WI38 (cell line): ENCODE measurements around the gene ACOT8.

ENCODE experiments used
- H3K4me3 ChIP-seq: 2 replicates; pipeline ENCODE4 v1.5.1; 2011; ENCODE audit warnings: low read depth, mild to moderate bottlenecking, control low read depth, low read length
- CTCF ChIP-seq: IDR thresholded peaks from 2 replicates; pipeline ENCODE4 v1.5.1; 2012; ENCODE audit warnings: low read depth, mild to moderate bottlenecking, control low read depth, low read length

ACOT8 gene

GRCh38 chr20:45859916-45860315 is 2.7 kb upstream of the ACOT8 start:
- no peak for TF ChIP-seq CTCF
- H3K4me3 ChIP-seq: no peak overlapping the region

DNA sequence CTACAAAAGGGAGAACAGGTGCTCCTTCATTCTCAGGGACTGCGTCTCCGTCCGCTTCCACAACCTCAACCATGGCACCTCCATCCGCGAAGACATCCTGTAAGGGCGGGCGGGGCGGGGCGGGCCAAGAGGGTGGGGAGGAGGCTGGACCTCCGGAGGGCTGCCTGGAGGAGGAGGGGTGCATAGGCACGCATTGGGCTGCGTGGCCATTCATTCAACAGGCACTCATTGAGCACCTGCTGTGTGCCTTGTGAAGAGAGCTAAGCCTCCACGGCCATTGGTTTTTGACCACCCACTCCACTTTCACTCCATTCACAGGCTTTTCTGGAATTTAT is 657 bp upstream of the ACOT8 start:
- peak overlapping the region; percentile 89 for H3K4me3 ChIP-seq
- no peak for TF ChIP-seq CTCF

DNA sequence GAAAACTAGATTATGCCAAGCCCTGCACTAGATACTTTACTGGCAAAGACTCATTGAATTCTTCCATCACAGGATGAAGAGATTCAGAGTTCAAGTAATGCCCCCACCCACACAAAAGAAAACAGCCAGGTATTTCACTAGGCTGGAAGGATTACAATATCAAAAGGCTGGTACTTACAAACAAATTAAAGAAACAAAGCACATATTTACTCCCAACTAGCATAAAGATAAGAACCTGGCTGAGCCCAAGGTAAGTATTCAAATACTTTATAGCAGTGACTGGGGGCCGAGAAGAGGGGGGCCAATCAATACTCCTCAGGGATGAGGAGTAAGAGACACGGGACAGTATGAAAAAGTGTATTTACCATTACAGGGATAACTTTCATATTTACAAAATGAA is 3.7 kb downstream of the ACOT8 start:
- no peak for TF ChIP-seq CTCF
- H3K4me3 ChIP-seq: no peak overlapping the region

- no peak for TF ChIP-seq CTCF
- H3K4me3 ChIP-seq: no peak overlapping the region
Observed at GRCh38 chr20:45852326-45852725, 4.9 kb downstream of the ACOT8 start.

GRCh38 chr20:45851501-45851900 is 5.7 kb downstream of the ACOT8 start:
- no peak for TF ChIP-seq CTCF
- no peak overlapping the region for H3K4me3 ChIP-seq

- no peak for TF ChIP-seq CTCF
- H3K4me3 ChIP-seq: no peak overlapping the region
Observed at GRCh38 chr20:45850926-45851325, 6.3 kb downstream of the ACOT8 start.

GRCh38 chr20:45850238-45850637 is 7.0 kb downstream of the ACOT8 start:
- no peak overlapping the region for H3K4me3 ChIP-seq
- no peak for TF ChIP-seq CTCF
